ENCODE measurements around the gene TMEM176A.

- TF ChIP-seq, protein P1, sequence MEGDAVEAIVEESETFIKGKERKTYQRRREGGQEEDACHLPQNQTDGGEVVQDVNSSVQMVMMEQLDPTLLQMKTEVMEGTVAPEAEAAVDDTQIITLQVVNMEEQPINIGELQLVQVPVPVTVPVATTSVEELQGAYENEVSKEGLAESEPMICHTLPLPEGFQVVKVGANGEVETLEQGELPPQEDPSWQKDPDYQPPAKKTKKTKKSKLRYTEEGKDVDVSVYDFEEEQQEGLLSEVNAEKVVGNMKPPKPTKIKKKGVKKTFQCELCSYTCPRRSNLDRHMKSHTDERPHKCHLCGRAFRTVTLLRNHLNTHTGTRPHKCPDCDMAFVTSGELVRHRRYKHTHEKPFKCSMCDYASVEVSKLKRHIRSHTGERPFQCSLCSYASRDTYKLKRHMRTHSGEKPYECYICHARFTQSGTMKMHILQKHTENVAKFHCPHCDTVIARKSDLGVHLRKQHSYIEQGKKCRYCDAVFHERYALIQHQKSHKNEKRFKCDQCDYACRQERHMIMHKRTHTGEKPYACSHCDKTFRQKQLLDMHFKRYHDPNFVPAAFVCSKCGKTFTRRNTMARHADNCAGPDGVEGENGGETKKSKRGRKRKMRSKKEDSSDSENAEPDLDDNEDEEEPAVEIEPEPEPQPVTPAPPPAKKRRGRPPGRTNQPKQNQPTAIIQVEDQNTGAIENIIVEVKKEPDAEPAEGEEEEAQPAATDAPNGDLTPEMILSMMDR (IDR thresholded peaks at IDR 0.05; ENCODE audit: low read depth, low read length), result no peak
- no peak for TF ChIP-seq POLR2A (IDR thresholded peaks at IDR 0.05; ENCODE audit: extremely low read depth, insufficient read length)
- TF ChIP-seq, protein P2, sequence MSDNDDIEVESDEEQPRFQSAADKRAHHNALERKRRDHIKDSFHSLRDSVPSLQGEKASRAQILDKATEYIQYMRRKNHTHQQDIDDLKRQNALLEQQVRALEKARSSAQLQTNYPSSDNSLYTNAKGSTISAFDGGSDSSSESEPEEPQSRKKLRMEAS (IDR thresholded peaks at IDR 0.05; ENCODE audit: low read depth, low read length), result no peak
These were observed 22.4 kb upstream of the TMEM176A start for GRCh38 chr7:150778014-150778737.

Measured in NB4 (cell line).